Measurements from ENCODE around the gene GRK5.
"Not testable (repeated sequence)": the region's sequence is repeated elsewhere in the genome, so short reads cannot be mapped to it uniquely, and the experiment has no call there.

GRK5 gene

GRCh38 chr10:119231654-119232053, 24.3 kb downstream of the GRK5 start:
- Histone ChIP-seq H3K36me3 (ENCODE audit: control insufficient read depth, insufficient read depth, low read length) (no peaks in the 10 kb centered on the region), H3K79me1 (ENCODE audit: low read length) (no peaks in the 10 kb centered on the region), H3K79me2 (ENCODE audit: control insufficient read depth, insufficient read depth, low read length) (no peaks in the 10 kb centered on the region), H3K27me3 (ENCODE audit: insufficient read depth, low read length, poor library complexity) (no peaks in the 10 kb centered on the region), H4K8ac (ENCODE audit: low read depth, low read length) (no peak overlapping the region), H3K4me3 (ENCODE audit: low read length) (no peak overlapping the region), H3K9ac (ENCODE audit: low read length) (no peak overlapping the region), H3K4ac (ENCODE audit: low read depth, low read length) (no peak overlapping the region), H3K56ac (ENCODE audit: low read length) (no peak overlapping the region), H2BK120ac (ENCODE audit: low read depth, low read length) (no peak overlapping the region), H2AK5ac (ENCODE audit: low read length) (no peak overlapping the region), H3K23ac (ENCODE audit: low read length) (no peak overlapping the region), H3K18ac (ENCODE audit: low read length) (no peak overlapping the region), H4K5ac (ENCODE audit: low read length) (no peak overlapping the region), H2BK15ac (replicated peaks; ENCODE audit: low read depth) (no peak overlapping the region), H3K27ac (ENCODE audit: low read depth, low read length) (no peak overlapping the region), H3K4me2 (ENCODE audit: low read length) (no peak overlapping the region), H2BK5ac (ENCODE audit: low read length) (no peak overlapping the region), H3K4me1 (ENCODE audit: control insufficient read depth, low read depth, low read length) (no peaks in the 10 kb centered on the region)
- no peak for DNase-seq
- no CpG with 5 or more reads among the region's 7 CpGs for WGBS (ENCODE audit: extremely low coverage, insufficient coverage, low lambda C conversion rate)

GRCh38 chr10:119232439-119232838, 25.1 kb downstream of the GRK5 start:
- not testable (repeated sequence) for H3K79me2 ChIP-seq (ENCODE audit: control insufficient read depth, insufficient read depth, low read length); DNase-seq; H3K9ac ChIP-seq (ENCODE audit: low read length); H3K4me2 ChIP-seq (ENCODE audit: low read length); H3K4me3 ChIP-seq (ENCODE audit: low read length); H3K23ac ChIP-seq (ENCODE audit: low read length); H2AK5ac ChIP-seq (ENCODE audit: low read length); H3K79me1 ChIP-seq (ENCODE audit: low read length); H3K27me3 ChIP-seq (ENCODE audit: insufficient read depth, low read length, poor library complexity); H3K4ac ChIP-seq (ENCODE audit: low read depth, low read length); H4K5ac ChIP-seq (ENCODE audit: low read length); H3K36me3 ChIP-seq (ENCODE audit: control insufficient read depth, insufficient read depth, low read length); H3K18ac ChIP-seq (ENCODE audit: low read length); H2BK5ac ChIP-seq (ENCODE audit: low read length); H2BK15ac ChIP-seq (replicated peaks; ENCODE audit: low read depth); H3K4me1 ChIP-seq (ENCODE audit: control insufficient read depth, low read depth, low read length); H3K56ac ChIP-seq (ENCODE audit: low read length); H3K27ac ChIP-seq (ENCODE audit: low read depth, low read length); H2BK120ac ChIP-seq (ENCODE audit: low read depth, low read length); H4K8ac ChIP-seq (ENCODE audit: low read depth, low read length)
- WGBS (ENCODE audit: extremely low coverage, insufficient coverage, low lambda C conversion rate): no CpG with 5 or more reads among the region's 4 CpGs

- H3K27ac ChIP-seq (ENCODE audit: low read depth, low read length): no peak overlapping the region
- no peak overlapping the region for H3K18ac ChIP-seq (ENCODE audit: low read length)
Observed at GRCh38 chr10:119233123-119233820, 25.9 kb downstream of the GRK5 start.

GRCh38 chr10:119233821-119234220, 26.4 kb downstream of the GRK5 start:
- no peak for DNase-seq
- Histone ChIP-seq H3K56ac (ENCODE audit: low read length) (no peak overlapping the region), H4K8ac (ENCODE audit: low read depth, low read length) (no peak overlapping the region), H3K79me1 (ENCODE audit: low read length) (no peaks in the 10 kb centered on the region), H2BK5ac (ENCODE audit: low read length) (no peak overlapping the region), H3K18ac (ENCODE audit: low read length) (no peak overlapping the region), H2BK15ac (replicated peaks; ENCODE audit: low read depth) (no peak overlapping the region), H3K23ac (ENCODE audit: low read length) (no peak overlapping the region), H3K4me2 (ENCODE audit: low read length) (no peak overlapping the region), H2BK120ac (ENCODE audit: low read depth, low read length) (no peak overlapping the region), H3K27me3 (ENCODE audit: insufficient read depth, low read length, poor library complexity) (no peaks in the 10 kb centered on the region), H3K4me1 (ENCODE audit: control insufficient read depth, low read depth, low read length) (peaks cover 6% of the 10 kb centered on the region), H3K4ac (ENCODE audit: low read depth, low read length) (no peak overlapping the region), H3K79me2 (ENCODE audit: control insufficient read depth, insufficient read depth, low read length) (no peaks in the 10 kb centered on the region), H3K36me3 (ENCODE audit: control insufficient read depth, insufficient read depth, low read length) (no peaks in the 10 kb centered on the region), H3K9ac (ENCODE audit: low read length) (no peak overlapping the region), H2AK5ac (ENCODE audit: low read length) (no peak overlapping the region), H3K4me3 (ENCODE audit: low read length) (no peak overlapping the region), H3K27ac (ENCODE audit: low read depth, low read length) (no peak overlapping the region), H4K5ac (ENCODE audit: low read length) (no peak overlapping the region)
- WGBS (ENCODE audit: extremely low coverage, insufficient coverage, low lambda C conversion rate): no CpG with 5 or more reads among the region's 3 CpGs

More at GRCh38 chr10:119233123-119233820, 25.9 kb downstream of the GRK5 start:
- no peak overlapping the region for H4K5ac ChIP-seq (ENCODE audit: low read length)
- H3K4ac ChIP-seq (ENCODE audit: low read depth, low read length): no peak overlapping the region
- H3K79me1 ChIP-seq (ENCODE audit: low read length): no peaks in the 10 kb centered on the region
- no peak overlapping the region for H2BK15ac ChIP-seq (replicated peaks; ENCODE audit: low read depth)
- no peaks in the 10 kb centered on the region for H3K36me3 ChIP-seq (ENCODE audit: control insufficient read depth, insufficient read depth, low read length)
- no peak overlapping the region for H3K9ac ChIP-seq (ENCODE audit: low read length)
- H3K23ac ChIP-seq (ENCODE audit: low read length): no peak overlapping the region
- H3K79me2 ChIP-seq (ENCODE audit: control insufficient read depth, insufficient read depth, low read length): no peaks in the 10 kb centered on the region
- H2BK5ac ChIP-seq (ENCODE audit: low read length): no peak overlapping the region
- H3K56ac ChIP-seq (ENCODE audit: low read length): no peak overlapping the region
- H2AK5ac ChIP-seq (ENCODE audit: low read length): no peak overlapping the region
- H3K4me3 ChIP-seq (ENCODE audit: low read length): no peak overlapping the region
- no peak for DNase-seq
- H3K4me2 ChIP-seq (ENCODE audit: low read length): no peak overlapping the region
- H3K4me1 ChIP-seq (ENCODE audit: control insufficient read depth, low read depth, low read length): peaks cover 6% of the 10 kb centered on the region
- no peak overlapping the region for H4K8ac ChIP-seq (ENCODE audit: low read depth, low read length)
- H2BK120ac ChIP-seq (ENCODE audit: low read depth, low read length): no peak overlapping the region
- WGBS (ENCODE audit: extremely low coverage, insufficient coverage, low lambda C conversion rate): no CpG with 5 or more reads among the region's 5 CpGs
- H3K27me3 ChIP-seq (ENCODE audit: insufficient read depth, low read length, poor library complexity): no peaks in the 10 kb centered on the region

GRCh38 chr10:119235356-119235755, 28.0 kb downstream of the GRK5 start:
- H3K9ac ChIP-seq (ENCODE audit: low read length): no peak overlapping the region
- H3K27ac ChIP-seq (ENCODE audit: low read depth, low read length): no peak overlapping the region
- H2BK15ac ChIP-seq (replicated peaks; ENCODE audit: low read depth): no peak overlapping the region
- no peak overlapping the region for H3K4me3 ChIP-seq (ENCODE audit: low read length)
- H4K8ac ChIP-seq (ENCODE audit: low read depth, low read length): no peak overlapping the region
- no peak overlapping the region for H2BK120ac ChIP-seq (ENCODE audit: low read depth, low read length)
- H4K5ac ChIP-seq (ENCODE audit: low read length): no peak overlapping the region
- DNase-seq: no peak
- no peak overlapping the region for H3K4ac ChIP-seq (ENCODE audit: low read depth, low read length)
- no CpG with 5 or more reads among the region's 3 CpGs for WGBS (ENCODE audit: extremely low coverage, insufficient coverage, low lambda C conversion rate)
- H3K56ac ChIP-seq (ENCODE audit: low read length): no peak overlapping the region
- H3K23ac ChIP-seq (ENCODE audit: low read length): no peak overlapping the region
- H3K79me2 ChIP-seq (ENCODE audit: control insufficient read depth, insufficient read depth, low read length): no peaks in the 10 kb centered on the region
- H3K18ac ChIP-seq (ENCODE audit: low read length): no peak overlapping the region
- H2BK5ac ChIP-seq (ENCODE audit: low read length): no peak overlapping the region
- H3K4me1 ChIP-seq (ENCODE audit: control insufficient read depth, low read depth, low read length): peaks cover 6% of the 10 kb centered on the region
- no peak overlapping the region for H2AK5ac ChIP-seq (ENCODE audit: low read length)
- H3K27me3 ChIP-seq (ENCODE audit: insufficient read depth, low read length, poor library complexity): no peaks in the 10 kb centered on the region
- no peaks in the 10 kb centered on the region for H3K79me1 ChIP-seq (ENCODE audit: low read length)
- no peak overlapping the region for H3K4me2 ChIP-seq (ENCODE audit: low read length)
- H3K36me3 ChIP-seq (ENCODE audit: control insufficient read depth, insufficient read depth, low read length): no peaks in the 10 kb centered on the region

All from mesendoderm (in vitro differentiated cells).